ENCODE results near the gene BICD1.

Gene BICD1

DNA sequence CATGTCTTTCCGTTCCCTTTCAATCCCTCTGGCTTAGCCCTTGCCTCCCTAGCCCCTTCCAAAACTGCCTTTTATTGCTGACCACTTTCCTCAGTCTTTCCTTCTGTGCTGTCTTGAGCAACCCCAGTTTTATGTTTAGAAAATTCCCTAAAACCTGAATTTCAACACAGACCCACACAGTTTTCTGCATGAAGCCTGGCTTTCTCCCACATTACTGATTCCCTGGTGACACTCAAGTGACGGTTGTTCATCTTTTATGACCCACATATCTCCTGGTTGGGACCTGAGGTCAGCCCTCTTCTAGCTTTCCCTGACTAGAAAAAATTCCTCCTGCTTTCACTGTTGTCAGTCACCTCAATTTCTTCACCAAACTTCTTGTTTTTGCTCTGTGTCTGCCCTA lies 313.7 kb downstream of the BICD1 start:
- no peak overlapping the region for H3K4me3 ChIP-seq (ENCODE audit: low read depth, low read length)
- TF ChIP-seq, protein P1, sequence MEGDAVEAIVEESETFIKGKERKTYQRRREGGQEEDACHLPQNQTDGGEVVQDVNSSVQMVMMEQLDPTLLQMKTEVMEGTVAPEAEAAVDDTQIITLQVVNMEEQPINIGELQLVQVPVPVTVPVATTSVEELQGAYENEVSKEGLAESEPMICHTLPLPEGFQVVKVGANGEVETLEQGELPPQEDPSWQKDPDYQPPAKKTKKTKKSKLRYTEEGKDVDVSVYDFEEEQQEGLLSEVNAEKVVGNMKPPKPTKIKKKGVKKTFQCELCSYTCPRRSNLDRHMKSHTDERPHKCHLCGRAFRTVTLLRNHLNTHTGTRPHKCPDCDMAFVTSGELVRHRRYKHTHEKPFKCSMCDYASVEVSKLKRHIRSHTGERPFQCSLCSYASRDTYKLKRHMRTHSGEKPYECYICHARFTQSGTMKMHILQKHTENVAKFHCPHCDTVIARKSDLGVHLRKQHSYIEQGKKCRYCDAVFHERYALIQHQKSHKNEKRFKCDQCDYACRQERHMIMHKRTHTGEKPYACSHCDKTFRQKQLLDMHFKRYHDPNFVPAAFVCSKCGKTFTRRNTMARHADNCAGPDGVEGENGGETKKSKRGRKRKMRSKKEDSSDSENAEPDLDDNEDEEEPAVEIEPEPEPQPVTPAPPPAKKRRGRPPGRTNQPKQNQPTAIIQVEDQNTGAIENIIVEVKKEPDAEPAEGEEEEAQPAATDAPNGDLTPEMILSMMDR (IDR thresholded peaks at IDR 0.05; ENCODE audit: insufficient read depth, low read depth, low read length, missing control alignments): no peak
- DNase-seq (ENCODE audit: low read depth): no peak

DNA sequence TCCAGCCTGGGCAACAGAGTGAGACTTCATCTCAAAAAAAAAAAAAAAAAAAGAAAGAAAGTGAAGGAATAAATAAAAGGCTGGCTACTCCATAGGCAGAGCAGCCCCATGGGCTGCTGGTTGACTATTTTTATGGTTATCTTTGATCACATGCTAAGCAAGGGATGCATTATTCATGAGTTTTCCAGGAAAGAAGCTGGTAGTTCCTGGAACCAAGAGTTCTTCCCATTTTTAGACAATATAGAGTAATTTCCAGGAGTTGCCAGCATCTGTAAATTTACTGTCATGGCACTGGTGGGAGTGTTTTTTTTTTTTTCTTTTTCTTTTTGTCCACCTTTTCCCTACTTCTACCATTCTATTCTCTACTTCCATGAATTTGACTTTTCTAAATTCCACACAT lies 316.9 kb downstream of the BICD1 start:
- TF ChIP-seq, protein P1 (IDR thresholded peaks at IDR 0.05; ENCODE audit: insufficient read depth, low read depth, low read length, missing control alignments): no peak
- H3K4me3 ChIP-seq (ENCODE audit: low read depth, low read length): no peak overlapping the region
- DNase-seq (ENCODE audit: low read depth): no peak

DNA sequence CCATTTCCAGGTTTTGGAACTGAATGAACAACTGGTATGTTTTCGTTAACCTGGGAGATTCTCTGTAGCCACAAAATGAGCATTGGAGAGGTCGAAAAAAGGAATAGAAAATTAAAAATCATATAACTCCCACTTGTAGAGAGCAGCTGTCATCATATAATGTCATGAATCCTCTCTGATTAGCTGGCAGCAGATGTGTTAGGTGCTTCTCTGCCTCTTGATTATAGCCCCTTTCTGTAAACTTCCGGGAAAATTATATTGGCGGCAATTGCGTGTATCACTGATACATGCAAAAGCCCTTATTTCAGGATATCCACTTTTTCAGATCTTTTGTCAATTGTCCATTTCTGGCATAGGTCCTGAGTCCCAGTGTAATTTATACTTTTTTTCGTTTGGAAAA lies 324.4 kb downstream of the BICD1 start:
- H3K4me3 ChIP-seq (ENCODE audit: low read depth, low read length): no peak overlapping the region
- TF ChIP-seq, protein P1 (IDR thresholded peaks at IDR 0.05; ENCODE audit: insufficient read depth, low read depth, low read length, missing control alignments): no peak
- DNase-seq (ENCODE audit: low read depth): no peak

All from GM12865 (cell line).